Activated T-cell treated with anti-CD3 and anti-CD28 coated beads, Interleukin-2, amount 50 U/mL, for 72 hours (primary cell): ENCODE results near the gene CEACAM6. TPM values are rescaled to one million over a fixed set of nuclear protein-coding genes. Genes with fewer than 3 reads are reported as not detected.
"Not testable (repeated sequence)": the region's sequence is repeated elsewhere in the genome, so short reads cannot be mapped to it uniquely, and the experiment has no call there.

Experiments used
- ATAC-seq, 2 donors: fragments of 150-1000 bp; cut with Tn5 transposase; replicated peaks in 1 of 2; 2 replicates each; pipeline ENCODE4 v1.10.0; 2021; ENCODE audit warnings: moderate library complexity in 2 of 2, mild to moderate bottlenecking in 1 of 2
- DNase-seq, 2 donors: peaks; one replicate each; pipeline ENCODE4 v3.0.0; 2021 to 2022; ENCODE audit warnings: mixed read lengths in 1 of 2
- H3K27ac Mint-ChIP-seq: one replicate; pipeline ENCODE4 v1.8.0; 2022; ENCODE audit warnings: mild to moderate bottlenecking, moderate library complexity, mixed read lengths
- H3K27me3 Mint-ChIP-seq: one replicate; pipeline ENCODE4 v1.8.0; 2022; ENCODE audit warnings: low read depth, mixed read lengths
- H3K36me3 Mint-ChIP-seq, 2 donors: one replicate each; pipeline ENCODE4 v1.8.0; 2022; ENCODE audit warnings: mixed read lengths in 2 of 2, mild to moderate bottlenecking in 1 of 2; ENCODE audit not compliant: insufficient read depth in 2 of 2
- H3K4me1 Mint-ChIP-seq: one replicate; pipeline ENCODE4 v1.8.0; 2022; ENCODE audit warnings: low read depth, mixed read lengths
- H3K4me3 Mint-ChIP-seq, 2 donors: one replicate each; pipeline ENCODE4 v1.8.0; 2022; ENCODE audit warnings: mild to moderate bottlenecking in 2 of 2, mixed read lengths in 2 of 2, moderate library complexity in 2 of 2
- H3K9me3 Mint-ChIP-seq, 2 donors: one replicate each; pipeline ENCODE4 v1.8.0; 2022; ENCODE audit warnings: mixed read lengths in 2 of 2
- total RNA-seq, 2 donors: library from RNA; stranded (reverse); gene quantifications; one replicate each; pipeline ENCODE4 v1.2.3, GENCODE V29; 2022

Gene CEACAM6
- total RNA-seq, 2 donors from 2014 or later: not detected

DNA sequence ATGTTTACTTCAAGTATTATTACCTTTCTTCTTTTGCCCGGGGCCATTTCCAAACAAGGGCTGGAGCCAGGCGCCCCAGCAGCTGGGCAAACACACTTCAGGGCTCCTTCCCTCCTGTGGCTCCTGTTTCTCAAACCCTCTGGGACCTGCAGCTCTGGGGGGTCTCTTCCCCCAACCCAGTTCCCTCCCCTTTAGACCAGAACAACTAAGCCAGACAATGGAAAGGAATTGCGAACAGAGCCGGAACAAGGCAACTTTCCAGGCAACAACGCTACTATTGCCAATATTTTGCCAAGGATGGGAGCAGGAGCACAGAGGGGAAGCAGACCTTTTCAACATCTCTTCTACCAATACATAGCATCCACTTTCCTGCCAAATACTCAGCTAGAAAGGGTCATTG lies 33.7 kb downstream of the CEACAM6 start:
- H3K4me3 Mint-ChIP-seq, H3K9me3 Mint-ChIP-seq, H3K36me3 Mint-ChIP-seq, H3K27ac Mint-ChIP-seq, DNase-seq, ATAC-seq: not testable (repeated sequence)
- H3K27me3 Mint-ChIP-seq: peaks cover 62% of the 10 kb centered on the region
- peaks cover 25% of the 10 kb centered on the region for H3K4me1 Mint-ChIP-seq

DNA sequence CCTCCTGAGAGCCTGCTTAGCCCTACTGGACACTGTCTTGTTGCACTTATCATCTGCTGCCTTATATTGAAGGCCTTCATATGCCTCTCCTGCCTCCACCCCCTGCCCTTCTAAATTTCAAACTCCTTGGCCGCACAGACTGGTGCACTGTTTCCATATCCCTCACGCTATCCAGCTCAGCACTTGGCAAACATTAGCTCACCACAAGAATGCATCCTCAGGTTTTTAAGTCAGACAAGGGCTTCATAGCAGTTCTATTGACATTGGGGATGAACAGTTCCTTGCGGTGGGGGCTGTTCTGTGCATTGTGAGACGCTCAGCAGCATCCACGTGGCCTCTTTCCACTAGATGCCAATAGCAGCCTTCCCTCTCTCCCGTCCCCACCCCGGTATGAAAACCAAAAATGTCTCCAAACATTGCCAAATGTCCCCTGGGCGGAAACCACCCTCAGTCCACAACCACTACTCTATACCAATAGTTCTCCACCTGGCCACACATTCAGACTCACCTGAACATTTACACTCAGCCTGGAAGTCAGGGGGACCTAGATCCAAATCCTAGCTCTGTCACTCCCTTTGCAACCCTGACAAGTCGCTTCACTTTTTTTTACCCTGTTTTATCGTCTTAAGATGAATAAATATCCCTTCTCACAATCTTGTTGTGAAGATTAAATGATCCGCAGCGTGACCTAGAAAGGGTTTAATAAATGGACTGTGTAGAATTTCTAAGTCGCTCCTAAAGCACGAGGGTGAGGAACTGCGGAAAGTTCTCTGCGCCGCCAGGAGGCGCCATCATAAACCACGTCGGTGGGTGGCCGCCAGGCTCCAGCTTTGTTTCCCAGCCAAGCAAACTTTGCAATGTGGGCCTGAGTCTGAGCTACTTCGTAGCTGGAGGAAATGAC lies 37.4 kb downstream of the CEACAM6 start:
- peaks cover 6% of the 10 kb centered on the region for H3K4me1 Mint-ChIP-seq
- no peak overlapping the region for H3K27ac Mint-ChIP-seq
- no peak overlapping the region for H3K4me3 Mint-ChIP-seq
- H3K27me3 Mint-ChIP-seq: peaks cover 62% of the 10 kb centered on the region
- ATAC-seq (peak; percentile 32 to 50), DNase-seq (peak; percentile 64 to 69)
- no peaks in the 10 kb centered on the region for H3K9me3 Mint-ChIP-seq
- no peaks in the 10 kb centered on the region for H3K36me3 Mint-ChIP-seq

DNA sequence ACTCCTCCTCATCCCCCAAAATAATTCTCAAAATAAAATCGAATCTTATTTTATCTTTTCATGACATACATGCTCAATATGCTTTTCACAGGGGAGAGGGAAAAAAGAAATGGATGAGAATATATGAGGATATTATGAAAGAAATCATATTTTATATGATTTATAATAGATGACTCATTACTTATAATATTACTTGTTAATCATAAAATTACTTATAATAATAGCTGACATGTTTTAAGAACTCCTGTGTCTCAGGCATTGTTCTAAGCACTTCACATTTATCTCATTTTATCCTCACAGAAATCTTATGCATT lies 38.0 kb downstream of the CEACAM6 start:
- H3K9me3 Mint-ChIP-seq: no peaks in the 10 kb centered on the region

DNA sequence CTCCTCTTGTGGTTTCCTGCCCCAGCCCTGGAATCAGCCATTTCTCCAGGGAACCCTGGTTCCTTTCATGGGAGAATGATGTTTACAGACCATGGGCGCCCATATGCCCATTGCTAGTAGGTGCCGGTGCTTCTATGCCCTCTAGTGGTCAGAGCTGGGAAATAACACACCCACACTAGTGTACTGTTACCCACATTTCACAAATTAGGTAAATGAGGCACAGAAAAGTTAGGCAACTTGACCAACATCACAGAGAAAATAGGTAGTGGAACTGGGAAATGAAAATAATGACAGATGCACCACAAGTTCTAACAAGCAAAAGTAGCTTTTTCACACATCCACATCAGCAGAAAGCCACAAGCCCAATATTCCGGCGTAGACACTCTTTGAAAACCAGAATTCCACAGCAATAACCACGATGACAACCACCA lies 39.7 kb downstream of the CEACAM6 start:
- ATAC-seq (peak; percentile 80 to 86), DNase-seq (peak; percentile 64 to 68)
- no peak overlapping the region for H3K4me3 Mint-ChIP-seq
- H3K36me3 Mint-ChIP-seq: no peaks in the 10 kb centered on the region
- H3K4me1 Mint-ChIP-seq: peaks cover 6% of the 10 kb centered on the region
- no peak overlapping the region for H3K27ac Mint-ChIP-seq
- peaks cover 50% of the 10 kb centered on the region for H3K27me3 Mint-ChIP-seq
- H3K9me3 Mint-ChIP-seq: no peaks in the 10 kb centered on the region

More for the DNA sequence above, 38.0 kb downstream of the CEACAM6 start:
- Mint-ChIP-seq H3K27ac (no peak overlapping the region), H3K36me3 (no peaks in the 10 kb centered on the region), H3K27me3 (peaks cover 62% of the 10 kb centered on the region), H3K4me1 (peaks cover 6% of the 10 kb centered on the region), H3K4me3 (no peak overlapping the region)
- ATAC-seq (no peak), DNase-seq (no peak)

DNA sequence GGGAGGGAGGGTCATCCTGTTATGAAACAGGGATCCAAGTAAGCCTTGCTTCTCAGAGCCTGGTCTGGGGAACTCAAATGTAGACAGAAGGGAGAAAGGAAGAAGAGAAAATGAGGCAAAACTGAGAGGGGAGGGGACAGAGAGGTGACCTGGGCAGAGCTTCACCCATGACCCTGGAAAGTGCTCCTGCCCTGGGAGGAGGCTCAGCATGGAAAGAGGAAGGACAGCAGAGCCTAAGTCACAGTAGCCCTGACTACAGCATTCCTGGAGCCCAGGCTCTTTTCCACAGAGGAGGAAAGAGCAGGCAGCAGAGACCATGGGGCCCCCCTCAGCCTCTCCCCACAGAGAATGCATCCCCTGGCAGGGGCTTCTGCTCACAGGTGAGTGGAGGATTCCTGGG lies 41.0 kb downstream of the CEACAM6 start, which contains the start of gene CEACAM3:
Gene CEACAM3, plus strand, starts transcription at position 226 of the 400 bp plus-strand sequence. Its CDS starts 91 bp downstream, at position 317.
- DNase-seq (no peak), ATAC-seq (no peak)
- Mint-ChIP-seq H3K36me3 (no peaks in the 10 kb centered on the region), H3K9me3 (no peaks in the 10 kb centered on the region), H3K27ac (no peak within 1 kb of the TSS), H3K4me3 (no peak within 1 kb of the TSS), H3K4me1 (peaks cover 6% of the 10 kb centered on the region), H3K27me3 (peaks cover 50% of the 10 kb centered on the region)

DNA sequence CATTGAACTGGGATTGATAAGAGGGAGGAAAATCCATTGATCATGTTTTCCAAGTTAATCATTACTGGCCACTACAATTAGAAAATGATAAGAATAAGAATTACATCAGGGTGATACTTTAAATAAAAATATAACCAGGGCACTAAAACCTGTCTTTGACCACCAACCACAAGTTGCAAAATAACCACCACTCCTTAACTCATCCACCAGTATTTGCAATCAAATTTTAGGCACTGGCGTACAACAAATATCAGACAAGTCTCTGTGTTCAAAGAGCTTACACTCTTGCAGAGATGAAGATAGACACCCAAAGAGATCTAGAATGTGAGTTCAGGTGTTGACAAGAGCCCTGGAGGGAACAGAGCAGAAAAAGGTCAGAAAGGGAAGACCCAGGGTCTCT lies 41.6 kb downstream of the CEACAM6 start:
- no peak overlapping the region for H3K4me3 Mint-ChIP-seq
- DNase-seq (no peak), ATAC-seq (no peak)
- H3K9me3 Mint-ChIP-seq: no peaks in the 10 kb centered on the region
- H3K4me1 Mint-ChIP-seq: peaks cover 12% of the 10 kb centered on the region
- no peaks in the 10 kb centered on the region for H3K36me3 Mint-ChIP-seq
- H3K27me3 Mint-ChIP-seq: peaks cover 45% of the 10 kb centered on the region
- no peak overlapping the region for H3K27ac Mint-ChIP-seq

DNA sequence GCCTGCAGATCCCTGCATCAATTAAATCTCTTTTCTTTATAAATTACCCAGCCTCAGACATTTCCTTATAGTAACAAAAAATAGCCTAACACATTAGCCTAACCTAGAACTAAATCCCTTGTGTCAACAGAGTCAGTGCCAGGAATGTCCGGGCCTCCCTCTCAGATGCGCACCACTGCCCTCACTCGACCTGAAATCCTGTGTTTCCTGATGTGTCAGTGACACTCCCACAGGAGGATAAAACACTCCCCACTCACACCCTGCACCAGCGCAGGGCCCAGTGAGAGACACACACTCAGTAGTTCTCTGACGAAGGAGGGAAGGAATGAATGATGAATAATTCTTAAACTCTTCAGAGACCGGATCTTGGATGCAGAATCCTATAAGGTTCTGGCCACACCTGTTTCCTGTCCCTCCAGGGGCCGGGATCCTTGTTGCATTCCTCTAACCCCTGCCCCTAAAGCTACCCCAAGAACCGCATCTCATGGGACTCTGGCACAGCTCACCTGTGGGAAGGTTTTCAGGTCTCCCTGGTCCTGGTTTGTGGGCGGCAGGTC lies 44.2 kb downstream of the CEACAM6 start:
- Mint-ChIP-seq H3K9me3 (no peaks in the 10 kb centered on the region), H3K4me3 (no peak overlapping the region), H3K27me3 (peaks cover 31% of the 10 kb centered on the region), H3K4me1 (peaks cover 17% of the 10 kb centered on the region), H3K36me3 (no peaks in the 10 kb centered on the region), H3K27ac (no peak overlapping the region)
- ATAC-seq: no peak
- DNase-seq: no peak

DNA sequence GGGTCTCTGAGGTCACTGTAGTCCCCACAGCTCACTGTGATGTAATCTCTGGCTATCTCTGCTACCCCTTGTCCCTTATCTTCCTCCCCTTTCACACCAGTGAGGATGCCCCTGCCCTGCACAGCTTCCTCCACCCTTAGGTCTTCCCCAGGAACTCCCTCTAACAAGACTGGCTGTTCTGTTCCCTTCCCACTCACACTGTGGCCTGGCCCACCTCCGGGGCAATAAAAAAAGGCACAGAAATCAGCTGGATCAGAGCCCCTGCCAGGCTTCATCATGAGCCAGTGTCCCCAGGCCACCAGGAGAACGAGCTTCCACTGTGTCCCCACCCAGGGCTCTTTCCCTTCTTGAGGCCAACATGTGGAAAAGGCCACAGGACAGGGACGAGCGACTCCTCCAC lies 45.7 kb downstream of the CEACAM6 start:
- Mint-ChIP-seq H3K4me1 (peaks cover 17% of the 10 kb centered on the region), H3K4me3 (no peak overlapping the region), H3K36me3 (no peaks in the 10 kb centered on the region), H3K27ac (no peak overlapping the region), H3K9me3 (no peaks in the 10 kb centered on the region), H3K27me3 (peaks cover 20% of the 10 kb centered on the region)
- no peak for DNase-seq
- no peak for ATAC-seq

DNA sequence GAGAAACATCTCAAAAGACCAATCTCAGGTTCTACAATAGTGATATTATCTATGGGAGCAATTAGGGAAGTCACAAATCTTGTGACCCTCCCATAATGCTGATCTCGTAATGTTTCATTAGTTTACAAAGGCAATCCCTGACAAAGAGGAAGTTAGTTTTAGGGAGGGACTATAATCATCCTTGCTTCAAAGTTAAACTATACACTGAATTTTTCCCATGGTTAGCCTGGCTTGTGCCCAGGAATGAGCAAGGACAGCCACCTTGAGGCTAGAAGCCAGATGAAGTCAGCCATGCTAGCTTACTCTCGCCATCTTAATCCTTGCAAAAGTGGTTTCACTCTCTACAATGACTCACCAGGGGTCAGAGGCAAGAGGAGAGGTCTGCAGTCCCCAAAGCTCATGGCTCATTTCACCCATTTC lies 46.5 kb downstream of the CEACAM6 start:
- H3K27me3 Mint-ChIP-seq: peaks cover 13% of the 10 kb centered on the region
- peaks cover 17% of the 10 kb centered on the region for H3K4me1 Mint-ChIP-seq
- ATAC-seq: peak; percentile 44 to 50
- H3K36me3 Mint-ChIP-seq: no peaks in the 10 kb centered on the region
- H3K9me3 Mint-ChIP-seq: no peaks in the 10 kb centered on the region
- DNase-seq: no peak
- H3K4me3 Mint-ChIP-seq: no peak overlapping the region
- H3K27ac Mint-ChIP-seq: no peak overlapping the region

DNA sequence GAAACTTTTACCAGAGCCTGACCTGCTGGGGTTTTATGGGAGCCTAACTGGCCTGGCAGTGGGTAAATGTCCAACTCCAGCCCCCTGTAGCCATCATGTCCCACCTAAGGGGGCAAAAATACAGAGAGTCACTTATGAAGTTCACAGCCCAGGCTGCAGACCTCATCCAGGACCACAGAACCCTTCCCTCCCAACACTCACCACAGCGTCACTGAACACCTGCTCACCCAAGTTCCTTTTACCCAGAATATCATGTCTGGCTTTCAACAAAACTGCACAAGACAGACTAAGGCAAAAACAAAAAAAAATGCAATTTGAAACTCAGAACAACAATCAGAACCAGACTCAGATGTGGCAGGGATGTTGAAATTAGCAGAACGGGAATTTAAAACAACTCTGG lies 47.4 kb downstream of the CEACAM6 start:
- ATAC-seq: no peak
- no peak overlapping the region for H3K4me3 Mint-ChIP-seq
- no peak overlapping the region for H3K27ac Mint-ChIP-seq

DNA sequence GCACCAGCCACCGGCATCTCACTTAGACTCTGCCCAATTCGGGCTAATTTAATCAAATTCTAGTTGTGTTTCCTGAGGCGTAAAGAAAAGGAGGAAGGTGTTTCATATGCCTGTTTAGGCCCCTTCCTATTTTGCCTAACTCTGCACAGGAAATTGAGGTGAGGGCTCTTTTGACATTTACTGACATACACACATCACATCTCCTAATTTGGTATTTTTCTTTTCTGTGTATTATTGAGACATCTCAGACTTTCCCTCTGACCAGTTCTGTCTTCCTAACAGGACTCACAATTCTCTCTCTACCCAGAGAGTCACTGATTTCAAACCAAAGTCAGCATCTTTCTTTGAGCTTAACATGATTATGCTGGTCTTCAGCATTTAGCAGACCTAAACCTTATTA lies 49.0 kb downstream of the CEACAM6 start:
- H3K4me1 Mint-ChIP-seq: peaks cover 17% of the 10 kb centered on the region
- peak in 1 of 2 donors; percentile 32 for ATAC-seq
- H3K27ac Mint-ChIP-seq: no peak overlapping the region
- peaks cover 19% of the 10 kb centered on the region for H3K27me3 Mint-ChIP-seq
- H3K4me3 Mint-ChIP-seq: no peak overlapping the region
- no peak for DNase-seq
- no peaks in the 10 kb centered on the region for H3K9me3 Mint-ChIP-seq
- H3K36me3 Mint-ChIP-seq: no peaks in the 10 kb centered on the region

More for the DNA sequence above, 47.4 kb downstream of the CEACAM6 start:
- peaks cover 12% of the 10 kb centered on the region for H3K27me3 Mint-ChIP-seq
- no peaks in the 10 kb centered on the region for H3K36me3 Mint-ChIP-seq
- no peaks in the 10 kb centered on the region for H3K9me3 Mint-ChIP-seq
- H3K4me1 Mint-ChIP-seq: peaks cover 17% of the 10 kb centered on the region
- DNase-seq: no peak

DNA sequence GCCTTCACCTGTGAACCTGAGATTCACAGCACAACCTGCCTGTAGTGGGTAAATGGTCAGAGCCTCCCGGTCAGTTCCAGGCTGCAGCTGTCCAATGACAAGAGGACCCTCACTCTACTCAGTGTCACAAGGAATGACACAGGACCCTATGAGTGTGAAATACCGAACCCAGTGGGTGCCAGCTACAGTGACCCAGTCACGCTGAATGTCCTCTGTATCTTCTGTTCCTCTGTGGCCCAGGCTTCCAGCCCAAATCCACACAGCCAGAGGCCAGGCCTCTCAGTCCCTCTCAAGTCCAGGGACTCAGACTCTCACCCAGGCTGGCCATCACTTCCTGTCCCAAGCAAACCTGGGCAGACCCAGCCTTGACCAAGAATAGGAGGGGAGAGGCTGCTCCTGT lies 51.8 kb downstream of the CEACAM6 start:
- Mint-ChIP-seq H3K27me3 (peaks cover 30% of the 10 kb centered on the region), H3K4me3 (no peak overlapping the region), H3K27ac (no peak overlapping the region), H3K4me1 (peaks cover 9% of the 10 kb centered on the region), H3K9me3 (no peaks in the 10 kb centered on the region), H3K36me3 (no peaks in the 10 kb centered on the region)
- ATAC-seq (no peak), DNase-seq (no peak)

DNA sequence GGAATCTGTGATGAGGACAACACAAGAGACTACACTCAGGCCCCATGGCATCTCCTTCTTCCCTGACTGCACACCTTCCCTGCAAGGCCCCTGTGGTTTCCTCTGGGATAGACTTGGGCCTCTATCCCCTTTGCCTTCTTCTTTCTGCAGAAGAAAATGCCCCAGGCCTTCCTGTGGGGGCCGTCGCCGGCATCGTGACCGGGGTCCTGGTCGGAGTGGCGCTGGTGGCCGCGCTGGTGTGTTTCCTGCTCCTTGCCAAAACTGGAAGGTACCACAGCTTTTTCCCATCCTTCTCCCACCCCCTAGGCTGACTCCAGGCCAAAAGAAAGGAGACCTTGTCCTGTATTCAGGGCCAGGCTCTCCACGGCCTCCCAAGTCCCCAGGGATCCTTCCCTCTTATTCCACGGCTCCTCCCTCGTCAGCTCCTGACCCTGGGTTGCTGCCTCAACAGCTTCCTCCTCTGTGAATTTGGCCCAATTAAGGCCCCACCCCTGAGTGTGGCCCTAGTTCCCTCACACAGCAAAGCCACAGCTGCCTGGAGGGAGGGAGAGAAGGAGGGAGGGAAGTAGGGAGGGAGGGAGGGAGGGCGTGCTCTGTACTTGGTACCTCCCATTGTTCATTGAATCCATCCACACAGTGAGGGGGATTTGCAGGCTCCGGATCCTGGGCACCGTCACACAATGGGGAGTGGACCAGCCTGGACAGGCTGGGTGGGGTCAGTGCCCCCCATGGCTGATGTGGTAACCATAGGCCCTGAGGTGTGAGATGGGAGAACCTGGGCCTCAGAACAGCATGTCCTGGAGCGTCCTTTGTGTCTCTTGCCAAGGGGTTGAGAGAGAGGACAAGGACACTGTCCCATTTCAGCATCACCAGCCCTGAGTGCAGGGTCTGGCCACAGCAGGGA lies 53.6 kb downstream of the CEACAM6 start:
- DNase-seq: no peak
- no peaks in the 10 kb centered on the region for H3K36me3 Mint-ChIP-seq
- H3K4me1 Mint-ChIP-seq: no peaks in the 10 kb centered on the region
- no peak overlapping the region for H3K4me3 Mint-ChIP-seq
- no peak for ATAC-seq
- no peaks in the 10 kb centered on the region for H3K9me3 Mint-ChIP-seq
- H3K27me3 Mint-ChIP-seq: peaks cover 23% of the 10 kb centered on the region
- no peak overlapping the region for H3K27ac Mint-ChIP-seq
